Gastroesophageal sphincter (tissue), 4 donors: ENCODE measurements around the gene SCEL. TPM values are rescaled to one million over a fixed set of nuclear protein-coding genes. Genes with fewer than 3 reads are reported as not detected.

Source experiments
- ATAC-seq: fragments of 150-250 bp; one replicate; pipeline ENCODE4 v1.9.1; 2016; ENCODE audit warnings: mild to moderate bottlenecking, moderate library complexity
- H3K27ac ChIP-seq, 4 donors: fragments of 200-600 bp; sonication (generic) in 3 of 4; 1 replicate in 3 of 4; 2 replicates in 1 of 4; pipeline ENCODE4 v1.5.1; 2016 to 2019
- H3K27me3 ChIP-seq: fragments of 200-600 bp; sonication (generic); one replicate; pipeline ENCODE4 v1.5.1; 2019
- H3K36me3 ChIP-seq, 2 donors: fragments of 200-600 bp; sonication (generic); one replicate each; pipeline ENCODE4 v1.5.1; 2019; ENCODE audit warnings: control low read depth in 1 of 2
- H3K4me1 ChIP-seq, 3 donors: fragments of 200-600 bp; sonication (generic); 1 replicate in 2 of 3; 2 replicates in 1 of 3; pipeline ENCODE4 v1.5.1; 2016 to 2019; ENCODE audit warnings: control low read depth in 2 of 3
- H3K4me3 ChIP-seq, 2 donors: fragments of 200-600 bp; sonication (generic); one replicate each; pipeline ENCODE4 v1.5.1; 2019; ENCODE audit warnings: mild to moderate bottlenecking in 1 of 2, moderate library complexity in 1 of 2
- H3K9me3 ChIP-seq, 3 donors: fragments of 200-600 bp; sonication (generic); one replicate each; pipeline ENCODE4 v1.5.1; 2017 to 2019; ENCODE audit warnings: control low read depth in 2 of 3
- CTCF ChIP-seq, 4 experiments: fragments of 200-600 bp in 2 of 4; fragments of 450-650 bp in 2 of 4; sonication (generic) in 1 of 4; IDR thresholded peaks; one replicate each; pipeline ENCODE4 v1.5.1; 2017 to 2019; ENCODE audit warnings: antibody characterized with exemption in 4 of 4, mild to moderate bottlenecking in 2 of 4, moderate library complexity in 2 of 4
- EP300 ChIP-seq: sonication (generic); formaldehyde crosslinking; IDR thresholded peaks from one replicate; pipeline ENCODE4 v1.6.1; 2017; ENCODE audit warnings: antibody characterized with exemption, mild to moderate bottlenecking
- POLR2A ChIP-seq, 2 donors: fragments of 450-650 bp; IDR thresholded peaks; one replicate each; pipeline ENCODE4 v1.6.1; 2017; ENCODE audit warnings: antibody characterized with exemption in 2 of 2, mild to moderate bottlenecking in 2 of 2, moderate library complexity in 1 of 2
- POLR2AphosphoS5 ChIP-seq: sonication (generic); formaldehyde crosslinking; IDR thresholded peaks from one replicate; pipeline ENCODE4 v1.6.1; 2017; ENCODE audit warnings: antibody characterized with exemption
- WGBS, 2 donors: methylation state at CpG; one replicate each; pipeline ENCODE4 v1.1.5; 2018; ENCODE audit warnings: low coverage in 1 of 2; 5-methylcytosine and 5-hydroxymethylcytosine counted together
- total RNA-seq, 4 donors: library from RNA; depleted of rRNA; stranded (reverse); fragments of >200 nt; gene quantifications; one replicate each; pipeline ENCODE4 v1.1.0, GENCODE V29; 2016

The SCEL gene
- total RNA-seq, 4 donors from 2014 or later = 0.54 to 14.6 (median 1.0) TPM

- WGBS, 2 donors = 63 to 75% methylated on average over 3 of the region's 3 CpGs
- H3K27me3 ChIP-seq = no peaks in the 10 kb centered on the region
- no peak for ATAC-seq
- H3K36me3 ChIP-seq = no peaks in the 10 kb centered on the region
- no peaks in the 10 kb centered on the region for H3K9me3 ChIP-seq
- H3K4me3 ChIP-seq = no peak overlapping the region
- TF ChIP-seq POLR2A (IDR thresholded peaks at IDR 0.05) = no peak
- TF ChIP-seq EP300 = no peak
- TF ChIP-seq CTCF (IDR thresholded peaks at IDR 0.05) = no peak
- no peak for TF ChIP-seq POLR2AphosphoS5
- H3K27ac ChIP-seq = no peak overlapping the region
- H3K4me1 ChIP-seq = no peaks in the 10 kb centered on the region
These were observed 38.2 kb upstream of the SCEL start for GRCh38 chr13:77497350-77497749.

- H3K4me1 ChIP-seq = no peaks in the 10 kb centered on the region
- no peak for TF ChIP-seq CTCF (IDR thresholded peaks at IDR 0.05)
- TF ChIP-seq POLR2A (IDR thresholded peaks at IDR 0.05) = no peak
- no peak for TF ChIP-seq POLR2AphosphoS5
- TF ChIP-seq EP300 = no peak
- no peaks in the 10 kb centered on the region for H3K36me3 ChIP-seq
- no peaks in the 10 kb centered on the region for H3K9me3 ChIP-seq
- no peak overlapping the region for H3K4me3 ChIP-seq
- no peak overlapping the region for H3K27ac ChIP-seq
- H3K27me3 ChIP-seq = no peaks in the 10 kb centered on the region
- no peak for ATAC-seq
These were observed 37.7 kb upstream of the SCEL start for GRCh38 chr13:77497835-77498234.

GRCh38 chr13:77502104-77502720 is 33.3 kb upstream of the SCEL start:
- Histone ChIP-seq H3K4me1 (no peaks in the 10 kb centered on the region), H3K27me3 (no peaks in the 10 kb centered on the region), H3K36me3 (no peaks in the 10 kb centered on the region), H3K9me3 (no peaks in the 10 kb centered on the region), H3K4me3 (no peak overlapping the region), H3K27ac (no peak overlapping the region)
- TF ChIP-seq POLR2A (IDR thresholded peaks at IDR 0.05) = no peak
- no peak for TF ChIP-seq POLR2AphosphoS5
- TF ChIP-seq CTCF (IDR thresholded peaks at IDR 0.05) = no peak
- no peak for TF ChIP-seq EP300
- ATAC-seq = no peak
- 83 to 84% methylated on average over 4 of the region's 4 CpGs for WGBS, 2 donors

- TF ChIP-seq POLR2A (IDR thresholded peaks at IDR 0.05) = no peak
- no peak for TF ChIP-seq POLR2AphosphoS5
- TF ChIP-seq CTCF (IDR thresholded peaks at IDR 0.05) = no peak
- no peak for TF ChIP-seq EP300
- WGBS, 2 donors = 72 to 91% methylated on average over 5 of the region's 5 CpGs
These were observed 32.1 kb upstream of the SCEL start for GRCh38 chr13:77503398-77503797.

GRCh38 chr13:77506874-77507273 is 28.6 kb upstream of the SCEL start:
- no peak for TF ChIP-seq POLR2A (IDR thresholded peaks at IDR 0.05)
- peak in 2 of 4 experiments; percentile 21 to 35 for TF ChIP-seq CTCF (IDR thresholded peaks at IDR 0.05)
- no peaks in the 10 kb centered on the region for H3K27me3 ChIP-seq
- no peak for ATAC-seq
- H3K9me3 ChIP-seq = no peaks in the 10 kb centered on the region
- WGBS, 2 donors = 97 to 100% methylated on average over 3 of the region's 3 CpGs
- no peak overlapping the region for H3K4me3 ChIP-seq
- H3K27ac ChIP-seq = no peak overlapping the region
- peaks cover 0 to 19% (median 3%) of the 10 kb centered on the region in 3 donors for H3K4me1 ChIP-seq
- H3K36me3 ChIP-seq = no peaks in the 10 kb centered on the region

More at GRCh38 chr13:77503398-77503797, 32.1 kb upstream of the SCEL start:
- no peaks in the 10 kb centered on the region for H3K36me3 ChIP-seq
- no peak overlapping the region for H3K27ac ChIP-seq
- no peak for ATAC-seq
- H3K4me1 ChIP-seq = peaks cover 0 to 7% (median 0%) of the 10 kb centered on the region in 3 donors
- H3K9me3 ChIP-seq = no peaks in the 10 kb centered on the region
- no peaks in the 10 kb centered on the region for H3K27me3 ChIP-seq
- no peak overlapping the region for H3K4me3 ChIP-seq
